HG03439 (cell line): ENCODE data around the gene TRHDE.
A peak's percentile ranks its signal among the peaks of the same experiment; 100 is the strongest.

Experiments used
- ATAC-seq: cut with Tn5 transposase; IDR thresholded peaks from one replicate; pipeline ENCODE4 v1.9.1; 2021; ENCODE audit warnings: mild to moderate bottlenecking, moderate library complexity; ENCODE audit not compliant: unreplicated experiment

Gene TRHDE

GRCh38 chr12:72307229-72307628, 35.1 kb downstream of the TRHDE start:
- no peak for ATAC-seq

DNA sequence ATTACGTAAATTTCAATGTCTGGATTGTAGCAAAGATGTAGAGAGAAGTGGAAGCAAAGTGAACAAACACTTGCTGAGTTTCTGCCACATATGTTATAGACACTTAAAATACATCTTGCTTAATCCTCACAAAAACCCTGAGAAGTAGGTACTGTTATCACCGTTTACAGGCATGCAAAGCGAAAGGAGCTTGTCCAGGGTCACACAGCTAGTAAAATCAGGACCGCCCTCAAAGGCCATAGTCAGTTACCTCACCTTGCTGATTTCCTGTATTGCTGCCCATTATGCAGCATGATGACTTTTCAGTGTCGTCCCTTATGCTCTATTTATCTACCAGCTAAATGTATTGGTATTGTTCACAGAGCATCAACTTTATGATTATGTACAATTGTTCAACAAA, 39.8 kb downstream of the TRHDE start:
- no peak for ATAC-seq

DNA sequence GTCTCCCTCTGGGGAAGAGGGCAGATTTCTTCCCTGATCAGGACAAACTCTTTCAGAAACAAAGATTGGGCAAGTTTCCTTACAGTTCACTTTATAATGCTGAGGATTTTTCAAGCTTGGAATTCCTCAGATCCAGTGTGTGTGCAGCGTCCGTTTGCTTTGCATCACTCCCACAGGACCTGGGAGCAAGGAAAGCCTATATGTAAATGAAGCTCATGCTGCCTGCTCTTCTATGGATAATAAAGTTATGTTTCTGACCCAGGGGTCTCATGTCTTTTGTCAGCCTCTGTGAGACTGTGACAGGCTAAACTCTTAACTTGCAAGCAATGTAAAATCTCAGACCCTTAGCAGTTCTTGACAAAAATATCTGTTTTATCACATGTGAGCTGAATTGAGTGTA, 41.6 kb downstream of the TRHDE start:
- ATAC-seq = no peak

DNA sequence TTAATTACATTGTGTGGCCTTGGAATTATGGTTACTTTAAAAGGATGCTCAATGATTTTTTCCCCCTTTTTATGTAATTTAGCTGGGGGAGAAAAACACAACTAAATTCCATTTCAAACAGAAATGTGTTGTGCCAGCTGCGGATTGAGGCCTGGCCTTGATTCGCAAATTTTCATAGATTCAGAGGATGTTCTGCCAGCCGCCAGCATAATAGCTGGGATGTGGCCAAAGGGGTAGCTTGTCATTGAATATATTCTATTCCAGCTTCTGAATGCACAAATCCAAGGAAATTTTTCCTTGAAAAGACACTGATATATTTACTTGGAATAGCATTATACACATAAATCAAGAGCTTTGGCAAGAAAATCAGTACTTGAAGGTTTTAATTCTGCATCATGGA, 43.7 kb downstream of the TRHDE start:
- ATAC-seq = no peak

DNA sequence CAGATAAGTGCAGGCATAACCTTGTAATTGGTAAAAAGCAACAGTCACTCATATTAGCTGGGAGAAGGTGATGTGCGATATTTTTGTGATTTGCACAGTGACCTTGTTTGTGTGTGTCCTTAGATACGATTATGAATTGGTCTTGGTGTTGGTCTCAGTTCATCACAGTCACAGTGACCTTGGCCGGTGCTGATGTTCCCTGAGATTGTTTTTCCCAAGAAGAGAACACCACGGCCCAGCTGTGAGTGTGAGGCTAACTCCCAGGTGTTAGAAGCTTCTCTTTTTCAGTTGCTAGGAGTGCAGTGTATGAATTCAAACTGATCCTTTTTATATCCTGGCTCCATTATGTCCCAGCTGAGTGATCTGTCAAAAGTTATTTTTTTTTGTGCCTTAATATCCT, 46.2 kb downstream of the TRHDE start:
- no peak for ATAC-seq

GRCh38 chr12:72323881-72324280, 51.7 kb downstream of the TRHDE start:
- ATAC-seq = no peak

DNA sequence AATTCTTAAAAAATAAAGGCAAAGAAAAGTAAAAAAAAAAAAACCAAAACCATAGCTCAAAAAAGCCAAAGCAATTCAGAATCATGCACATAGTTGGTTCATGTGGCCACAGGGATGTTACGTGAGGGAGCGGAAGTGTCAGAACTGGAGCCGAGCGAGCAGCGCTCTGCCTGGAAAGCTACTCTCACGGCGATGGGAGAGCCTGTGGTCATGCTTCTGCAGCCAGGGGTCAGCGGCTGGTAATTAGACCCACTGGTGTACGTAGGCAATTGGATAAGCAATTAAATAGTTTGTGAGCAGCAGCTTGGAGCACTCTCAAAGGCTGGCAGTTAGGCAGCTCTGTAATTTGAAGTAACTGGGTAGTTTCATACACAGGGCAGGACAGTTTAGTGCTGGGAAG, 58.1 kb downstream of the TRHDE start:
- ATAC-seq = no peak

DNA sequence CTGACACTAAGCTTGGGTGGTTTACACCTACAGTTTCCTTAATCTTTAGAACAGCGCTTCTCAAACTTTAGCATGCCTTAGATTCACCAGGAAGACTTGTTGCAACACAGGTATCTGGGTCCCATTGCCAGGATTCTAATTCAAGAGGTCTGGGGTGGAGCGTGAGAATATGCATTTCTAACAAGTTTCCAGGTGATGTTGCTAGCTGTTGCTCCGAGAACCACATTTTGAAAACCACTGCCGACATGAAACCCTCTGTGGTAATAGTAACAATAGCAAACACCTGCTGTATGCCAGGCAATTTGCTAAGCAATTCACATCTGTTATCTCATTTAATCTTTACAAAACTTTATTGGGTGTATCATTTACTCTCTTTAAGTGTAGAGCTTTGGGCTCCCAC, 58.6 kb downstream of the TRHDE start:
- no peak for ATAC-seq

DNA sequence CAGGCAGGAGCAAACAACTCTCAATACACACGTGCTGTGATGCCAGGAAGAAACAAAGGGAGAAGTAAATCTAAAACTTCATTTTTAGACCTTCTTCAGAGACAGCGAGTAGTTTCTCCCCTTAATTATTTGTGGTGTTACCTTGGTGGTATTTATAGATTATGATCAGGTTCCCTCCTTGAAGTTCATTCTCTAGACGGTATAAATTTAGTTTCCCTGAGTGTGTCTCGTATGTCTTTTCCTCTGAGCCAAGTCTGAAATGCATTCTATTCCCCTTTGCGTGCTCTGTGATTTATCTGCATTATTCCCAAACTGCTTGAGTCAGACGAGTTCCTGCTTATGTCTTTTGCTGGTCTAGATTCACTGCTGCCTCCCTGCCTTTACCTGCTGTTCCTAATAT, 65.2 kb downstream of the TRHDE start:
- ATAC-seq = no peak

DNA sequence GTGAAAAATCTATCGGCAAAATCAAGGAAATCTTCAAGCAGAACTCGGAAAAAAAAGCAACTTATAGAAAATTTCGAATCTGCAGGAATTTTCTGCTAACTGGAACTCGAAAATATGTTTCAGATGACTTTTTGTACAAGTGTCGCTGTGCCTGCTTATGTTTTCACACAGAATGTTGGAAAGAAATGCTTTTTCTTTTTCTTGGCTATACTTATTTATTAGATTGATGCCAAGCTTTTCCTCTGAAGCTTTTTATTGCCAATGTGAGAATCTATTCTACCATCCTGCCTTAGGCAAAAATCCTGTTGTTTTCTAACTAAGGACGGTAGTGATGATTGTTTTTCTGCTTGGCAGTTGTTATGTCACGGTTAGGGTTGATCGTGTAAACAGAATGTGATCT, 65.8 kb downstream of the TRHDE start:
- ATAC-seq = no peak

DNA sequence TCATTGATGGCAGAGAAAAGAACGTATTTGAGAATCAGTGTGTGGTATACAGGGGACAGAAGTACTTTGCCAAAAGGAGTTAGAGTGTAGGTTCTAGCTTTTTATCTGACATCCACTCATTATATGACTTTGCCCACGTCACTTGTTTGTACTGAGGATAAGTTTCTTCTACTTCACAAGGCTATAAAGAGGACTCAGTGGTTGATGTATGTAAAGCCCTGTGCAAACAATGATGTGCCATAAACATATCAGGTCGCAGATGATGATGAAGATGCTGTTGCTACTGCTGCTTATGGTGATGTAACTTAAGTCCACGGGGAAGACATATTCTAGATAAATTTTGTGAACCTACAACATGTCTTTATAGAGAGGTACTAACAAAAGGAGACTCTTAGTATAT, 66.3 kb downstream of the TRHDE start:
- ATAC-seq = no peak

- ATAC-seq = peak; percentile 94
These were observed 74.3 kb downstream of the TRHDE start for GRCh38 chr12:72346363-72346944.

- no peak for ATAC-seq
These were observed 77.3 kb downstream of the TRHDE start for GRCh38 chr12:72349491-72349890.

DNA sequence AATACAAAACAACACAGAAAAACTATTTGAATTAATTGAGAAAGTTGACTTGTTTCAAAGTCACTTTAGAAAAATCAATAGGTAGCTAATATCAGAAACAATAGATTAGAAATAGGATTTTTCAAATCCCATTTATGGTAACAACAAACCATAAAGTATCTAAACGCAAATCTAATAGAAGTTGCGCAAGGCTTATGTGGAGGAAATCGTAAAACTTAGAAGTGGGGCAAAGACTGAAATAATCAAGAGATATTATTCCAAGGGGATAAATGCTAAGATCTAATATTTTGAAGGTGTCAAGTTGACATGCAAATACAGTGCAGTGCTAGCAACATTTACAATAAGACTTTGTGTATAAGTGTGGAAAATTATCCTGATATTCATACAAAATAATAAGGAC, 87.2 kb downstream of the TRHDE start:
- no peak for ATAC-seq

- no peak for ATAC-seq
These were observed 93.0 kb downstream of the TRHDE start for GRCh38 chr12:72365151-72365550.

DNA sequence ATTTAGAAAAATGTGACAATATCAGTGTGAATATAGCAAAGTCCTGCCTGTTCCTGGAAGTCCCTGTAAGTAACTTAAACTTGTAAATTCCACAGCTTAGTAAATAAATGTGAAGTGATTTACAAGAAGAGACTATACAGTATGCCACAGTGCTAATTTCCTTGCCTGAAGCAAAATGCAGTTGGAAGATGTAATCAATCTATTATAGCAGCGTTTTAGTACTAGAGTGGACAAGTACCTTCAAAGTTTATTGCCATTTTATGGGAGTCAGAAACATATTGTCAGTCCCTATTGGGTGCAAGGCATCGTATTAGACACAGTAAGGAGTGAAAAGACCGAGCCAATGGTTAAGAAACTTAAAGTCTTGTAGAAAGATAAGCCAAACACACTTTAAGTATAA, 94.1 kb downstream of the TRHDE start:
- ATAC-seq = no peak

DNA sequence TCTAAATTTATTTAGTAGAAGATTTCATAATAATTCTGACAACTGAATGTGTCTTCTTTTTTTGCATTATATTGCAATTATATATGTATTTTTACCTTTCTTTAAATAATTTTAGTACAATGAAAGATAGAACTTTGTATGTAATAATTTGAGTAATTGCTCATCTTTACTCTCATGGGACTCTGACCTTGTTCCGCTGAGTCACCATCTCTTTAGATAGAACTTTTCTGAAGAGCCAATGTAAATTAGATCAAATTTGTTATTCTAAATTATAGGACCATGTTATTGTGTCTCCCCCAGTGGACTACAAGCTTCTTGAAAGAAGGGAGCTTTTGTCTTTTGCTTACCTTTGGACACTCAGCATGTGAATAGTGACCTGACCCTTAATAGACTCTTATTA, 96.1 kb downstream of the TRHDE start:
- ATAC-seq = no peak

DNA sequence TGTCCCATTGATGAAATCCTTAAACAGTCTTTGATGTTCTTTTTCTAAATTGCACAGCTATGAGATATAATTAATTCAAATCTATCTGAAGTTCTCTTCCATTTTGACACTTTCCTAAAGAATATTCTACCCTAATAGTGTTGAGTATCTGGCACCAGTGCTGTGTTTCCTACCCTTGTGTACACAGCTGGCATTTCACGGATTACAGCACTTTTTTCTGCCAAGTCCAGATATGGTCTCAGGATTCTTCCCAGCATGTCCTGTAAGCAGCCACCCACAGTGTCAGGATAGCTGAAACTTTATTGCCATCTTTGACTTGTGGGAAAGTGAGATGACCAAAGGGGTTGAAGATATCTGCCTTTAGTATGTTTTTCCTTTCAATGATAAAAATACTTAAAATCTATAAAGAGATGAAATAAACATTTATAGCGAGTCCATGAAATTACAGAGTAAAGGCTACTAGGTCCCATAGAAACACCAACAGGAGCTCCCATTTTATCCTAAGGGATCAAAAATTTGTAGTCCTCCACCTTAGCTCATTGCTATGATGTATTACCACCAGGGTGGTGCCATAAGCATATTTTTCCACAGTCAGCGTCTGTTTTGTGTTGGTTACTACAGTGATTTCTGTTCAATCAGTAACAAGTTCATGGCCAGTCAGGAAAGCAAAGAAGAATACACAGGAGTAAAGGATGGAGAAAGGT, 96.7 kb downstream of the TRHDE start:
- no peak for ATAC-seq

DNA sequence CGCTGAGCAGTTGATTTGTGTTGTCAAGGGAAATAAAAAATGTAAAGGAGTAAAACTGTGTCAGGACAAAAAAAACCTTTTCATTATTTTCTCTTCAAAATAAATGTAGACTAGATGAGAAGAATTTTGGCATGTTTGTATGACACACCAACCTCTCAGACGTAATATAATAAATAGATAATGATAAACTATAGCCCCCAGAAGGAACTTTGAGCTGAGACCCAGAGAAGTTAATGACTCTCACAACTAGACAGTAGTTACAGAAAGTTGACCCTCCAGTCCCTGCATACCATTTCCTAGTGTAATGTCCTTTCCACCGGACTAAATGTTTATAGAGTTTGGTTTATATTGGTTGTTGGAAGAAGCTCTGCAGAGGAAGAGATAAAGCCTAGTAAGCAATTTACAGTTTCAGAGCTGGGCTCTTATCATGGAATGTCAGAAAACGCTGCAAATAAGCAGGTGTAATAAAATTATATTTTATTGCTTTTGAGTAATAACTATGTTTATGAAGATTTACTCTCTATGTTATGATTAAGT, 97.3 kb downstream of the TRHDE start:
- no peak for ATAC-seq

- no peak for ATAC-seq
These were observed 108.3 kb downstream of the TRHDE start for GRCh38 chr12:72380441-72380840.

DNA sequence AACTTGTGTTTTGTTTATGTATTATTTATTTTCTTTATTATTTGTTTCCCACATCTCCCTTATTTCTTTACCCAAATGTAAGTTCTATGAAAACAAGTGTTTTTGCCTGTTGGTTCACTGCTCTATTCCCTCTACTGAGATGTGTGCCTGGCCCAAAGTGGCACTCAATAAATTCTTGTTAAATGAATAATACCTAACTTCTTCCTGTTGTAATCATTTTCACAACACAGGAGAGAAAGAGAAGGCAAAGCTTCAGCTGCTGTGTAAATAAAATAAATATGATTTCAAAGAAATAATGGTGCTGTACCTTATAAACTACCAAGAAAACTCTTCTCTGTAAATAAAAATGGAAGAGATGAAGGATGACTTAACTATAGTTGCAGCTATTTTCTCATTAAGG, 116.2 kb downstream of the TRHDE start:
- no peak for ATAC-seq

- no peak for ATAC-seq
These were observed 118.0 kb downstream of the TRHDE start for GRCh38 chr12:72390146-72390545.

DNA sequence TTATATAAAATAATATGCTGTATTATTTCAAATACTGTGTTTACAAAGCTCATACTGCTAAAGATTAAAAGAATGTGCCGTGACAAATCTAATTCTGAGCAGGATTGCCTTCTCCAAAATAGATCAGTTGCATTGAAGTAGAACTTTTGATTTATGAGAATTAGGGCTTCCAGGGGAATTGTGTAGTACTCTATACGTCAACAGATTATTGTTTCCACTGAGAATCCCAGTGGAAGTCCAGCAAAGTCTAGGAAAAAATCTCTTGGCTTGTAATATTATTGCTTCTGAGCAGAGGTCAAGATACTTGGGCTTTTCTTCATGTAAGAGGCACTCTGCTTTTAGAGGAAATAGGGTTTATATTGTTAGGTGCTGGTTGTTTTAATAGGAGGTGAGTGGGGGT, 133.9 kb downstream of the TRHDE start:
- ATAC-seq = no peak
